Uterus (tissue), 4 donors: ENCODE measurements around the gene SLCO2B1. TPM values are rescaled to one million over a fixed set of nuclear protein-coding genes. Genes with fewer than 3 reads are reported as not detected.

Experiments
- DNase-seq, 2 donors: peaks; one replicate each; pipeline ENCODE4 v3.0.0-alpha.2; 2019 to 2020
- H3K27ac ChIP-seq, 2 donors: fragments of 200-600 bp; sonication (generic); 1 replicate in 1 of 2; 2 replicates in 1 of 2; pipeline ENCODE4 v1.5.1; 2016 to 2018
- H3K27me3 ChIP-seq, 2 donors: fragments of 200-600 bp; sonication (generic); one replicate each; pipeline ENCODE4 v1.5.1; 2018 to 2019; ENCODE audit warnings: control low read depth in 1 of 2
- H3K36me3 ChIP-seq, 2 donors: fragments of 200-600 bp; sonication (generic); one replicate each; pipeline ENCODE4 v1.5.1; 2019; ENCODE audit warnings: control low read depth in 1 of 2
- H3K4me1 ChIP-seq, 2 donors: fragments of 200-600 bp; sonication (generic); one replicate each; pipeline ENCODE4 v1.5.1; 2018 to 2019; ENCODE audit warnings: control low read depth in 1 of 2
- H3K4me3 ChIP-seq, 2 donors: fragments of 200-600 bp; sonication (generic); 1 replicate in 1 of 2; 2 replicates in 1 of 2; pipeline ENCODE4 v1.5.1; 2018 to 2019; ENCODE audit warnings: mild to moderate bottlenecking in 1 of 2
- H3K9me3 ChIP-seq, 2 donors: fragments of 200-600 bp; sonication (generic); one replicate each; pipeline ENCODE4 v1.5.1; 2019; ENCODE audit warnings: control low read depth in 1 of 2
- POLR2A ChIP-seq, 2 donors: fragments of 450-650 bp; IDR thresholded peaks; one replicate each; pipeline ENCODE4 v1.6.1; 2016; ENCODE audit warnings: antibody characterized with exemption in 2 of 2, mild to moderate bottlenecking in 1 of 2, moderate library complexity in 1 of 2
- intact Hi-C: fragments of 100-400 bp; cut with DNase I; formaldehyde crosslinking; loops from one replicate; pipeline ENCODE4 v1.15.1; 2023; ENCODE audit warnings: low total_unique reads
- total RNA-seq, 4 donors: library from RNA; depleted of rRNA in 3 of 4; stranded (reverse); fragments of >200 nt in 3 of 4; gene quantifications; one replicate each; pipeline versions ENCODE4 v1.1.0 to v1.2.4, GENCODE V29; 2014 to 2023
- TF ChIP-seq, protein P1 (sequence below), 4 experiments: fragments of 200-600 bp in 2 of 4; fragments of 450-650 bp in 2 of 4; sonication (generic) in 2 of 4; IDR thresholded peaks; one replicate each; pipeline ENCODE4 v1.5.1; 2016 to 2019; ENCODE audit warnings: antibody characterized with exemption in 4 of 4, mild to moderate bottlenecking in 2 of 4, moderate library complexity in 1 of 4
- donor health status: DM: yes; HTN: yes; CAD: no.

SLCO2B1 gene
- total RNA-seq, 4 donors from 2014 or later, result 11.8 to 58.1 (median 31.8) TPM

DNA sequence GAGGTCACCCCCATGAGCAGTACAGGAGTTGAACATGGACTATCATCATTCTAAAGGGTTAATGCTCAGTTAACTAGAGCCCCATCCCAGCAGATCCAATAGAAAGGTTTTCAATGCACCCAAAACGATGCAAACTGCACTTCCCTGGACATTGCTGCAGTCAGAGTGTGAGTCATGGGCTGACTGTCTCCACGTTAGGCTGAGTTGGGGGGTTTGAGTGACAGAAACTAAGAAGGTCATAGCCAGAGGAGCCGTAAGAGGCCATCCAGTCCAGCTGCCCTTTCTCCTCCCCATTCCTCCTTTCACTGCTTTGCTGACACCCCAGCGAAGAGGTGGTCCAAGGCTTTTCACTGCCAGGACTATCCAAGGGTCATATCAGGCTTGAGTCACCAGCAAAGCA, 43.7 kb upstream of the SLCO2B1 start:
- H3K9me3 ChIP-seq, result no peaks in the 10 kb centered on the region
- TF ChIP-seq, protein P1, sequence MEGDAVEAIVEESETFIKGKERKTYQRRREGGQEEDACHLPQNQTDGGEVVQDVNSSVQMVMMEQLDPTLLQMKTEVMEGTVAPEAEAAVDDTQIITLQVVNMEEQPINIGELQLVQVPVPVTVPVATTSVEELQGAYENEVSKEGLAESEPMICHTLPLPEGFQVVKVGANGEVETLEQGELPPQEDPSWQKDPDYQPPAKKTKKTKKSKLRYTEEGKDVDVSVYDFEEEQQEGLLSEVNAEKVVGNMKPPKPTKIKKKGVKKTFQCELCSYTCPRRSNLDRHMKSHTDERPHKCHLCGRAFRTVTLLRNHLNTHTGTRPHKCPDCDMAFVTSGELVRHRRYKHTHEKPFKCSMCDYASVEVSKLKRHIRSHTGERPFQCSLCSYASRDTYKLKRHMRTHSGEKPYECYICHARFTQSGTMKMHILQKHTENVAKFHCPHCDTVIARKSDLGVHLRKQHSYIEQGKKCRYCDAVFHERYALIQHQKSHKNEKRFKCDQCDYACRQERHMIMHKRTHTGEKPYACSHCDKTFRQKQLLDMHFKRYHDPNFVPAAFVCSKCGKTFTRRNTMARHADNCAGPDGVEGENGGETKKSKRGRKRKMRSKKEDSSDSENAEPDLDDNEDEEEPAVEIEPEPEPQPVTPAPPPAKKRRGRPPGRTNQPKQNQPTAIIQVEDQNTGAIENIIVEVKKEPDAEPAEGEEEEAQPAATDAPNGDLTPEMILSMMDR (IDR thresholded peaks at IDR 0.05), result no peak
- TF ChIP-seq POLR2A (IDR thresholded peaks at IDR 0.05), result no peak
- H3K4me3 ChIP-seq, result no peak overlapping the region
- no peaks in the 10 kb centered on the region for H3K4me1 ChIP-seq
- no peaks in the 10 kb centered on the region for H3K27me3 ChIP-seq
- DNase-seq, result no peak
- intact Hi-C loops, result no loop called here
- H3K36me3 ChIP-seq, result no peaks in the 10 kb centered on the region
- no peak overlapping the region for H3K27ac ChIP-seq

GRCh38 chr11:75112200-75112599, 38.7 kb upstream of the SLCO2B1 start:
- H3K4me3 ChIP-seq, result no peak overlapping the region
- no peaks in the 10 kb centered on the region for H3K9me3 ChIP-seq
- H3K27ac ChIP-seq, result no peak overlapping the region
- H3K36me3 ChIP-seq, result no peaks in the 10 kb centered on the region
- no peak for TF ChIP-seq POLR2A (IDR thresholded peaks at IDR 0.05)
- TF ChIP-seq, protein P1 (IDR thresholded peaks at IDR 0.05), result no peak
- H3K4me1 ChIP-seq, result no peaks in the 10 kb centered on the region
- no peaks in the 10 kb centered on the region for H3K27me3 ChIP-seq
- intact Hi-C loops, result no loop called here
- no peak for DNase-seq

GRCh38 chr11:75113030-75113429, 37.9 kb upstream of the SLCO2B1 start:
- no peak overlapping the region for H3K4me3 ChIP-seq
- no peaks in the 10 kb centered on the region for H3K27me3 ChIP-seq
- TF ChIP-seq POLR2A (IDR thresholded peaks at IDR 0.05), result no peak
- TF ChIP-seq, protein P1 (IDR thresholded peaks at IDR 0.05), result no peak
- DNase-seq, result no peak
- no peaks in the 10 kb centered on the region for H3K4me1 ChIP-seq
- H3K27ac ChIP-seq, result no peak overlapping the region
- no peaks in the 10 kb centered on the region for H3K9me3 ChIP-seq
- intact Hi-C loops, result no loop called here
- H3K36me3 ChIP-seq, result no peaks in the 10 kb centered on the region

GRCh38 chr11:75114465-75114864, 36.4 kb upstream of the SLCO2B1 start:
- TF ChIP-seq, protein P1 (IDR thresholded peaks at IDR 0.05), result no peak
- no peak for TF ChIP-seq POLR2A (IDR thresholded peaks at IDR 0.05)
- Histone ChIP-seq H3K36me3 (no peaks in the 10 kb centered on the region), H3K27ac (no peak overlapping the region), H3K27me3 (no peaks in the 10 kb centered on the region), H3K4me3 (no peak overlapping the region), H3K9me3 (no peaks in the 10 kb centered on the region), H3K4me1 (no peaks in the 10 kb centered on the region)
- intact Hi-C loops, result no loop called here
- no peak for DNase-seq

- intact Hi-C loops, result no loop called here
- DNase-seq, result no peak
- no peak overlapping the region for H3K27ac ChIP-seq
- H3K27me3 ChIP-seq, result no peaks in the 10 kb centered on the region
- no peaks in the 10 kb centered on the region for H3K9me3 ChIP-seq
- no peaks in the 10 kb centered on the region for H3K4me1 ChIP-seq
- no peak for TF ChIP-seq POLR2A (IDR thresholded peaks at IDR 0.05)
- TF ChIP-seq, protein P1 (IDR thresholded peaks at IDR 0.05), result no peak
- H3K4me3 ChIP-seq, result no peak overlapping the region
- H3K36me3 ChIP-seq, result no peaks in the 10 kb centered on the region
These were observed 32.3 kb upstream of the SLCO2B1 start for GRCh38 chr11:75118577-75118976.
